Activated CD4-positive, alpha-beta T cell treated with anti-CD3 and anti-CD28 coated beads for 4 hours (primary cell): ENCODE measurements around the gene SCRT2.
"Not testable (repeated sequence)": the region's sequence is repeated elsewhere in the genome, so short reads cannot be mapped to it uniquely, and the experiment has no call there.

Experiments used
- DNase-seq, 2 donors: peaks; one replicate each; pipeline ENCODE4 v3.0.0-alpha.2; 2020

The SCRT2 gene

DNA sequence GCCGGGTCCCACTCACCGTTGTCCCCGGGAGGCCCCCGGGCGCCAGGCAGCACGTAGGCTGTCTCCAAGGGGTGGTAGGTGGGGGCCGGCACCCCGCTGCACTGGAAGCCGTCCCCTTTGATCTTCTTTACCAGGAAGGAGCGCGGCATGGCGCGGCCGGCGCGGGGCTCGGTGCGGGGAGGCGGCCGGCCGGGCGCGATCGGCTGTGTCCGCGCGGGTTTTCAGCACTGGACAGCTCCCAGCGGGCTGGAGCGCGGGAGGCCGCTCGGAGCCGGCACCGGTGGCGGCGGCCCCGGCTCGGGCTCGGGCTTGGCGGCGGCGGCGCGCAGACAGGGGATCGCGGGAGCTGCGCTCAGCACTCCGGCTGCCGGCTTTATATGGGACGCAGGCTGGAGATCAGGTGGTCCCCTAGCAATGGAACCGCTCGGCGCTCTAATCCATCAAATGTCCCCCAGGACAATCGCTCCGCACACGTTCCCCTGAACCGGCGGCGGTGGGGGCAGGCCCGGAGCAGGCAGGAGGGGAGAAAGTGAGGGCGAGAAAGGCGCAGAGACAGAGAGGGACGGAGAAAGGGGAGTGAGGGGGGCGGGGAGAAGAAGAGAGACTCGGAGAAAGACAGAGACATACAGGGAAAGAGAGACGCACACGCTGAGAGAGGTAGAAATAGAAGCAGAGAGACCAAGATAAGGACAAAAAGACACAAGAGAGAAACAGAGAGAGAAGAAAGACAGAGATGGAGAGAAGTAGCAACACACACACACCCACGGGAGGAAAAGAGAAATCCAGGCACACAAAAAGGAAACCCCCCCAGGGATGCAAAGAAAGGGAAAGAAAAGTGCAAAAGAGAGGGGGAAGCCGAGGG is at the start of gene SCRT2:
SCRT2 (minus strand) TSS at position 350 of the 862 bp plus-strand sequence; CDS start at position 149, 201 bp downstream.
- peak; percentile 45 to 56 for DNase-seq

DNA sequence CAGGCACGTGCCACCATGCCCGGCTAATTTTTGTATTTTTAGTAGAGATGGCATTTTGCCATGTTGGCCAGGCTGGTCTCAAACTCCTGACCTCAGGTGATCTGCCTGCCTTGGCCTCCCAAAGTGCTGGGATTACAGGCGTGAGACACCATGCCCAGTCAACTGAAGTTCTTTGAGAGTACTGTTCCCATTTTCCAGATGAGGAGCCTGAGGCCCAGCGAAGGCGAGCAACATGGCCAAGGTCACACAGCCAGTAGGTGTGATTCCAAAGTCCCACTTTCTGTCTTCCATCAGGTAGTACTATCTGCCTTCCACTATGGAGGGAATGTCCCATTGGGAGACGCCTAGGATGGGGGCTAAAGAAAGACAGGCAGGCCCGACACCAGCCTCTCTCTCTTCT is 49.2 kb upstream of the SCRT2 start:
- DNase-seq: not testable (repeated sequence)

DNA sequence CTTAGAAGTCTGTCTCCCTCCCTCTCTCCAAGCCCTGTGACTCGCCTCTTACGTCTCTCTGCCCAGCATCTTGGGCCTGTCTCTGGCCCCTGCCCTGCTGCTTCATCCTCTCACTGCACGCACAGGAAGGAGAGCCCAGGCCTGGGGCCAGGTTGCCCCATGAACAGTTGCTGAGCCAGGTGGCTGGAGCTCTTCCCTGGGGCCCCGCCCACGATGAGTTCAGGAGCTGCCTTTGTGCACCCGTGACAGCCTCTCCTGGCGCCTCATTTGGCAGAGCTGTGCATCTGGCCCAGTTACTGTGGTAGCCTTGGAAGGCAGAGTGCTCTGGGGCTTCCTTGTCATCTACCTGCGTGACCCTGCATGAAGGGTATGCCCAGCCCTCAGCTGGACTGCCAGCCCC is 48.2 kb upstream of the SCRT2 start:
- no peak for DNase-seq

DNA sequence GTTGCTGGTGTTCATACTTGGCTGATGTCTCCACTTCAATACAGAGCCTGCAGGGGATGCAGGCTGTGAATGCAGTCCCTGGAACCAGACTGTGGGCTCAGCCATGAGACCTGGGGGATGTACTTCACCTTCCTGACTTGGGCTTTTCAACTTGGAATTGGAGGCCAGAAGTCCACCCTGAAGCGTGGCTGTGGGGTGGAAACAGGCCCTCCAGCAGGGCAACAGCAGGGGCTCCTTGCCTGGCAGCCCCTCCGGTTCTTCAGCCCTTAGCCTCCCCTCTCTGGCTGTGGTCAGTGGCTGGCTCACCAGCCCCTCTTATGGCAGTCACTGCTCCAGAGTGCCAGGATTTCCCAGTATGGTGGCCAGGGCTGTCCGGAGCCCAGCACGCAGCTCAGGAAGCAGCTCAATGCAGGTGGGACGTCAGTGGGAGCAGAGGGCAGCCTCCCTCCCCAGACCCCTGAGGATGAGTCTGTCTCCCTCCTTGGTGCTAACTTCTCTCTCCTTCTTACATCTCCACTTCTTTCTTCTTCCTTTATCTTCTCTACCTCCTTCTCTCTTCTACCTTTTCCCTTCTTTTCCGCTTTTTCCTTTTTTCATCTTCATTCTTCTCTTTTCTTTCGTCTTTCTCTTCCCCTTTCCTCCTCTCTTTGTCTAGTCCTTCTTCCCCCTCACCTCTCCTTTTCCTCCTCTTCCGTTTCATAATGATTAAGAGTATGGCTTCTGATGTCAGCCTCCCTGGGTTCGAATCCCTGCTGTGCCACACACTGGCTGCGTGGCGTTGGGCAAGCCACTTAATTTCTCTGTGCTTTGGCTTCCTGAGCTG is 47.4 kb upstream of the SCRT2 start:
- DNase-seq: no peak

DNA sequence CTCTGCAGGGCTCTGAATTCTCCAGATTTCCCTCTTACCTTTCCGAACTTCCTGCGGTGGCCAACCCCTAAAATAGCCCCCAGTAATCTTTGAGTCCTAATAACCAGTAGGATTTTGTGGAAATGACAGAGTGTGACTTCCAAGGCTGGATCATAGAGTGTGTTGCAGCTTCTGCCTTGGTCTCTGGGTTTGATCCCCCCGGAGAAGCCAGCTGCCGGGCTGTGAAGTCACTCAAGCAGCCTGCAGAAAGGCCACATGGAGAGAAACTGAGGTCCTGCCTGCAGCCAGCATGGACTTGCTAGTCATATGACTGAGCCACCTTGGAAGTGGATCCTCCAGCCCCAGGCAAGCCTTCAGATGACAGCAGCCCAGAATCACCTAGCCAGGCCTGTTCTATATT is 46.3 kb upstream of the SCRT2 start:
- DNase-seq: no peak

DNA sequence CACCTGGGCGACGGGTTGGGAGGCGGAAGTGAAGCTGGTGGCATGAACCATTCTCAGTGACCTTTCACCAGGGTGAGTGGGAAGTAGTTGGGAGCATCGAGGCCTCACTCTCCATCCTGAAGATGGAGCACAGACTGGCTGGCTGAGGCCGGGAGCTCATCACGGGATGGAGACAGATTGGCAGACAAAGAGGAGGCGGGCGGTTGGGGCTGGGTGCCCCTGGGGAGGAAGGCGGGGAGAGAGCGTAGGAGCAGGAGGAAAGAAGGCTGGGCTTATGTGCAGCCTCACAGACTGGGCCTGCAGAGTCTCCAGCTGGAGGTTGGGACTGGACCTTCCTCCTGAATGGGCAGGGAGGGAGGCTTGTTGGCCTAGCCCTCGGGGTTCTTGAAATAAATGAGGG is 44.2 kb upstream of the SCRT2 start:
- DNase-seq: no peak

DNA sequence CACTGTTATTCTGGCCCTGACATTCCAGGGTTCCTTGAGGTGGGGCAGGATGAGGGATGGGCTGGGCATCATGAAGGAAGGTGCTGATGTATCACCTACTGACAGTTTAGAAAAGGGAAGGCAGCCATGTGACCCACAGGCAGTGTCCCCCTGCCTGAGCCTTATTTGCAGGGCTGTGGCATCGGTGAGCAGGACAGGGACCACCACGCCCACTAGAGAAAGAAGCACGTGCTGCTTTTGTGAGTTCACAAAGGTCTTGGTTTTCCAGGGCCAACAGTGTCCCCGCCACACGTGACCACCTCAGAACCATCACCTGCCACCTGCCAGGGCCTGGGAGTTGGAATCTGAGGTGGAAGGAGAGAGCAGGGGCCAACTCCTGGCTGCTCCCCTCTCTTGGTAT is 43.5 kb upstream of the SCRT2 start:
- no peak for DNase-seq

DNA sequence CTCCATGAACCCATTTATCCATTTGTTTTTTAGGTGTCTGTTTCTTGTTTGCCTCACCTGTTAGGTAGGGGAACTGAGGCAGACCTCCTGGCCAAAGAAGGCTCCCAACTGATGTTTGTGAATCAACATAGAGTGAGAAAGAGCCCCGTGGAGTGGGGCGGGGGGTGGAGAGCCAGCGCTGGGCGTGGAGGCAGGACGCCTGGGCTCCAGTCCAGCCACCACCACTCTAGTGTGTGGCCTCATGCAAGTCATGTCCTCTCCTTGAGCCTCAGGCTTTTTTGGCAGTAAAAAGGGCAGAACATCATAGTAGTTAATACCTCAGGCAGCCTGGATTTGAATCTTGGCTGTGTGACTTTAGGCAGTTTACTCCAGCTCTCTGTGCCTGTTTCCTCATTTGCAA is 42.2 kb upstream of the SCRT2 start:
- no peak for DNase-seq

DNA sequence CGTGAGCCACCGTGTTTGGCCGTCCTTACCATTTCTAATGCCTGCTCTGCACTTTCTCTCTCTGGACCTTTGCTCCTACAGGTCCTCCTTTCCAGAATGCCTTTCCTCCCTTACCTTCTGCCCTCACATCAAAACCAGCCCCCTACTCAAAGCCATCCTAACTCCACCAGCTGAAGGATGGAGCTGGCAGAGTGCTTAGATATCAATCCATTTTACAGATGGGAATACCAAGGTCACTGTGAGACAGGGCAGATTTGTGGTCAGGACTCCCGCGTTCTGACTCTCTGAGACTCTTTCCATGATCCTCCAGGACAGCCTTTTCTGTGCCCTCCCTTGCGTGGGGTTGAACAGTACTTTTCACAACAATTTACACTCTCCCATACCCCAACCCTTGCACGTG is 41.7 kb upstream of the SCRT2 start:
- no peak for DNase-seq

DNA sequence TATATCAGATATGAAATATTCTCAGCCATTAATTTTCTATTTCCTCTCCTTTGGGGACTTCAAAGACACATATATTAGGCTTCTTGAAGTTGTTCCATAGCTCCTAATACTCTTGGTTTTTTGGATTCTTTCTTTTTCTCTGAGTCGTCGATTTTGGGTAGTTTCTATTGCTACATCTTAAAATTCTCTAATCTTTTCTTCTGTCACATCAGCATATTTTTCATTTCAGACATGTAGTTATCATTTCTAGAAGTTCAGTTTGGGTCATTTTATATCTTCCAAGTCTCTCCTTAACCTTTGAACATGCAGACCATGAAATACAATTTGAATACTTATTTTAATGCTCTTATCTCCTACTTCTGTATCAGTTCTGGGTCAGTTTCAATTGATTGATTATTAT is 38.9 kb upstream of the SCRT2 start:
- DNase-seq: no peak

DNA sequence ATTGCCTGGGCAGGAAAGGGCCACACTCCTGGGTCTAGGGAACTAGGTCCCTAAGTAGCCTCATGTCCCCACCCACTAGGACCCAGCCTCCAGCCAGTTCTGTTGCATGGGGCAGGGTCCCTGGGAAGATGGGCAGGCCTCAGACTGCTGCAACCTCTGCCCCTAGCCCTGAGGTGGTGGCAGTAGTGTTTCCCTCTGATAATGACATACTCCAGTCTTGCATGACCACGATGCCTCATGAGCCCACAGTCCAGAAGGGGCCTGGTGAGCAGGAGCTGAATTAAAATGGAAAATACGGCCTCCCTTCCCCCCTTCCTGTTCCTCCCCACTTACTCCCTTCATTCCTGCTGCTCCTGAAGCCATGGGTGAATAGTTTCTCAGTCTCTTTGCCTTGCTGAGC is 36.0 kb upstream of the SCRT2 start:
- no peak for DNase-seq

DNA sequence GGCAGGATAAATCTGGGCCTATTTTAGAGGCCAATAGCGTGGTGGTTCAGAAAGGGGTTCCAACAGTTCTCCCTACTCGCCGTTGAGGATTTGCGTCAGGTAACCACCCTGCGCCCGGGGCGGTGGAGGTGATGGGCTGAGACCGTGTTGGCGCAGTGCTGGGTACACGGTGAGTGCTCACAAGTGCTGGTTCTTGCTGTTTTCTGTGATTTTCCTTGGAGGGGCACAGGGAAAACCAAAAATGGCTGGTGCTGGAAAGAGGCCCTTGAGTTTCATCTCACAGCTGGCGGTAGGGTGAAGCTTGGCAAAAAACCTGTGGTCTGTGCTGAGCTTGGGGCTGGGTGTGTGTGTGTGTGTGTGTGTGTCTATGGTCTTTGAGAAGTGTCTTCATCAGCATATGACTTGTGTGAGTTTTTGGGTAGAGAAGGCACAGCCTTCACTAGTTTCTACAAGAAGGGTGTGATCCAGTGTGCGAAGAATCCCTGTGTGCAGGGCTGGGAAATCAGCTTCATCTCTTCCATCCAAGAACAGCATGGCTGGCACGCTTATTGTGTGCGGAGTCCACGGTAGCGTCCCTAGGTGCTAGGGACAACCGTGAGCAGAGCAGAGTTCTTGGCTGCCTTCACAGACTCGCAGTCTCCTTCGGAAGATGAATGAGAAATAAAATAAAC is 35.3 kb upstream of the SCRT2 start:
- no peak for DNase-seq

DNA sequence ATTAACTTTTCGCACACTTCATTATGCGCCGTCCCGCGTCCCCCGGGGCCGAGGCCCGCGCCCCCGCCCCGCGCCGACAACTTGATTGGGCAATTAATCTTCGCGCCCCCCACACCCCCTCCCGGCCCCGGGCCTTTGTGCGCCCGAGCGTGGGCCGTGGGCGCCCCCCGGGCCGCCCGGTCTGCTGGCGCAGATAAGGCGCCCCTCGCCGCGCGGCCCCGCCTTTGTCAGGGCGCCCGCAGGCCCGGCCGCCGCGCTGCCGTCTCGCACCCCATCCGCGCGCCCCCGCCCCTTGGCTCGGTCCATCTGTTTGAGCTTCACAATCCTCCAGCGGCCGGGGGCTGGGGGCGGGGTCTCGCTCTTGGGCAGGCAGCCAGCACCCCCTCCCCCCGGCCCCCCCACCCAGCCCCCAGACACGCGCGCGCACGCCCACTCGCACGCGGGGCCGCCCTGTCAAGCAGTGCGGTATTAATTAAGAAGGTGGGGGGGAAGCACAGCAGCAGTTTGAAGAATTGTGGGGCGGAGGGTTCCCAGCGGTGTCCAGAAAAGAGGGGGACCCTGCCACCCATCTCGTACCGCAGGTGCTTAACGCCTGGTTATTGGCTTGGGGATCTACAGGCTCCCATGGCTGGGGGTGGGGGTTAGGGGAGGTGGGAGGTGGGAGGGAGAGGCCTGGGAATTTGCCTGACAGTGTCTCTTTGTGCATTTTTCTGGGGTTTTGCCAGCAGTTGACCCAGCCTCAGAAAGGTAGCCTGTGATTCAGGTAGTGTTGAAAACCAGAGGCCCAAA is 34.6 kb upstream of the SCRT2 start:
- no peak for DNase-seq

DNA sequence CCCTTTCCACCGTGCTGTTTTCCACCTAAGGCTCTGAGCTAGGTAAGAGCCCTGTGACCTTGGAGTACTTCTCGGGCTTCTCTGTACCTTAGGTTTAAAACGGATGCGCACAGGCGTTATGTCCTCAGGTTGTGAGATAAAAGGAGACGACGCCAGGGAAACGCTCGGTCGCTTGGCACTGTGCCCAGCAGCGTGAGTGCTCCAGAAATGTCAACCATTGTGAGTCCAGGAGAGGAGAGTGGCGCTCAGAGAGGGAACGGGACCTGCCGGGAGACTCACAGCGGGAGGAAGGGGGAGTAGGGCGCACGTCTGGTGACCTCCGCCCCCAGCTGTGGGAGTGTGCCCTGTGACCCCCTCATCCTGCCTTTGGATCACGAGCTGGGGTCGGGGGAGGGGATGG is 33.8 kb upstream of the SCRT2 start:
- no peak for DNase-seq

DNA sequence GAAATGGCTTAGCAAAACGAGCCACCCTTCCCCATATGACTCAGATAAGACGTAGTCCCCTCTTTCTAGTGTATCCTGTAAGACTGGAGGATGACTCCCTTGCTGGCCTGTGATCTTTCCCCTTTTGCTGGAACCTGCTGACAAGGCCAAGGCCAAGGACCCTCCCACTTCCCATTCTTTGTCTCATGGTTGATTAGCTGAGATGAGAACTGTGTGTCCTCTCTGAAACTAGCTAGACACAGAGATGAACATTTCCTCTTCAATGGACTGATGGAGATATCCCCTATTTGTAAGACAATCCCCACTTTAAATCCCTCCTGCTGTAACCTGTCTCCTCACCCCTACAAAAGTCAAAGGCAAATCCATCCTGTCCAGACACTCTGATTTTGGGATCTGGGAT is 33.4 kb upstream of the SCRT2 start:
- DNase-seq: no peak

DNA sequence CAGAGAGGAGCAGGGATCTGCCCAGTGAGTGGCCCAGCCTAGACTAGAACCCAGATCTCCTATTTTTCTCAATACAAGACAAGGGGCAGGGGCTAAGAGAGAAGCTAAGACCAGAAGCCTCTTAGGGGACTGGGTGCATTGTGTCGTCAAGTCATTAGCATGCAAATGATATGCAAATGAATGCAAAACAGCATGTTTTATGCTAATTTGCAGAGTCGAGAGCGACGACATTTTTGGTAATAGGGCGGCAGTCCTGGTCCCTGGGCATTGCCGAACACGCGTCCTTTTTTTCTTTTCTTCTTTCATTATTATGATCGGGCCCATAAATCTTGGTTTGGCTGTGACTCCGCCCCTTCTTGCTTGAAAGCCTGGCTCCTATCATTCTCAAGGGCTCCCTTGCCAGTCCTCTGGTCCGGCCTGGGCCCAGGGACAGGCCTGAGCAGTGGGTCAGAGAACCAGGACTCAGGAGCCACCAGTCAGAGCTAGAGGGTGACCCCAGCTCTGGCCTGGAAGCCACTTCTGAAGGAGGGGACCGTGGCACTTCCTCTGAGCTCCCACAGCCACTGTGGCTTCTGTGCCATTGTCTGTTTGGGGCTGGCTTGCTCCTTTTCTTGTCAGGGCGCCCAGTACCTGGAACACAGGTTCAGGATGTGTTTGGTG is 32.0 kb upstream of the SCRT2 start:
- DNase-seq: no peak

DNA sequence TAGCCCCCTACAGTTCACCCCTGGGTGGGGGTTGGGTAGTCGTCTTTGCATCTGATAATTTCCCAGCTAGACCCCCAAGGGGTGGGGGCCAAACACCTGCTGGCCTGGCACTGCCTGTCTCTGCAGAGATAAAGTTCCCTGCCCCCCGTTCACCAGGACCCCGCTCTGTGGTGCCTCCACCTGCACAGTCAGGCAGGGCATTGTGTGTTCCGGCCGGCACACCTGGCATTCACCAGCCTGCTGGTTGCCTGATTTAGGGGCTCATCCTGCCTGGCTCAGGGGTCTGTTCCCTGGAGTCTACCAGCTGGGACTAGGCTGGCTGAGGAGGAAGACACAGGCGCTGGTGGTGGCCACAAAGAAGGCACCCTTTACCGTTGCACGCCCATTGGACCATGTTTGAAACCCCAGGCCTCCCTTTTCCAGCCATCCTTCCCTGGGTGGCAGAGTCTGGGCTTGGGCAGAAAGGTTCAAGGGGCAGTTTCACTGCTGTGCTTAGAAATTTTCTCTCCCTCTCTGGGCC is 30.8 kb upstream of the SCRT2 start:
- DNase-seq: no peak

DNA sequence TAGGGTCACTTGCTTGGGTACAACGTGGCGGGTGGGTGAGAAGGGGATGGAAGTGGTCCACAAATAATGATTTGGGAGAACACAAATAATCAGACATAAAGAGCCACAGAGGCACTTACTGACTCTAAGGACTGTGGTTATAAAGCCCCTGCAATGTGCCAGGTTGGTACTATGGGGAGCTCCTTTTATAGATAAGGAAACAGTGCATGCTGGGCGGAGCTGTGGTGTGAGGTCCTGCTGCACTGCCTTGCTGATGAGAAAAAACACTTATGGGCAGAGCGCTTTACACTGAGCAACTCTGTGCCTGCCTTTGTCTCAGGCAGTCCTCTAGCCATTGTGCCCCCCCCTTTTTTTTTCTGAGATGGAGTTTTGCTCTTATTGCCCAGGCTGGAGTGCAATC is 29.1 kb upstream of the SCRT2 start:
- DNase-seq: no peak

DNA sequence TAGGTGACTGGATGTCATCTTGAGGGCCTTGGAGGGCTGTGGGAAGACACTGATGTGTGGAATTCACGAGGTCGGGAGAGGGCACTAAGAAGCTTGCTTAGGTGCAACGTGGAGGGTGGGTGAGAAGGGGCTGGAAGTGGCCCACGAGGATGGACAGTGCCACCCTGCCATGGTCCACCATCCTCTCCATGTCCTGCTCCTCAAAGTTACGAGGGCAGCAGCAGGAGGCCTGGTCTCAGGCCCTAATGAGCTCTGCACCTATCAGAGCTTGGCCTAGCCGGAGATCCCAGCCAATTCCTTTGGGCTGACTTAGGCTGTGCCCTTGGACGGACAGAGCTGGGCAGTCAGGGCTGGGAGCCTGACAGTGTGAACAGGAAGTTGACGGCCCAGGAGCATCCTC is 27.8 kb upstream of the SCRT2 start:
- DNase-seq: no peak

DNA sequence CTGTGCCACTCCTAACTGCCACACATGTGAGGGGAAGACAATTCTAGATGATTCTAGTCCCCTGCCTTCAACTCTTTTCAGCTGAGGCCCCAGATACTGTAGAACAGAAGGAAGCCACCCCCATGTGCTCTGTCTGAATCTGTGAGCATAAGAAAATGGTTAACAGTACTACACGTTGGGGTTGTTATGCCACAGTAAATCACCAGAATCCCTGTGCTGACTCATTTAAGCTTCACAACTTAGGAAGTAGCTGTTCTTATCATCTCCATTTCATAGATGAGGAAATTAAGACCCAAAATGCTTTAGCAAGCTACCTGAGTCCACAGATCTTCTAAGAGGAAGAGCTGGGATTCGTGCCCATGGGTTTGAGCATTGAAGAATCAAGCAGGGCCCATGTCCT is 27.4 kb upstream of the SCRT2 start:
- DNase-seq: no peak

DNA sequence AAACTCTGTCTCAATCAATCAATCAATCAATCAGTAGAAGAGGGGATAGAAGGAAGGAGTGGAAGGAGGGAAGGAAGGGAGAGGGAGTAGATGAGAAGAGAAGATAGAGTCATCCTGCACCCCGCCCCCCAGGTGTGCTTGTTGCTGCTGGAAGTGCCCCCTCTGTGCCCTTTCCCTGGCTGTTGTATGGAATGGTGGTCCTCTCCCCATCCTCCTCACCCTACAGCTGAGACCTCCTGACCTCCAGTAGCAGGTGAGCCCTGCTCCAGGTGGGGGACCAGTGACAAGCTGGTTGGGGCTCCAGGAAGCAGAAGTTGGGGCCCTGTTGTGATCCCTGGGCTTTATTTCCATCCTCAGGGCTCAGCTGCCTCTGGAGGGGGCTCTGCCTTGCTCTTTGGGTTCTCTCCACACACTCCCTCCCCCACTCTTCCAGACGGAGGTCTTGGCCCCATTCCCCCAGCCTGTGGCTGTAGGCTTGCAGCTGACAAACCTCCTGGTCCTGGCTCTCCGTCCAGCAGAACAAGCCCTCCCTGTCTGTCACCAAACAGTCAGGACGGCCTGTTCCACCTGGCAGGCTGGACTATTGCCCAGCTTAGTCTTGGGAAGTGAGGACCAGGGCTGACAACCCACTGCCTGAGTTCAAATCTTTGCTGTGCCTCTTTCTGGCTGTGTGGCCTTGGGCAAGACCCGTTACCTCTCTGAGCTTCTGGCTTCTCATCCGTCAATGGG is 26.0 kb upstream of the SCRT2 start:
- DNase-seq: no peak
